Mucosa of stomach (tissue), 1 donor: ENCODE measurements around the gene NOX4.
"Not testable (repeated sequence)": the region's sequence is repeated elsewhere in the genome, so short reads cannot be mapped to it uniquely, and the experiment has no call there.

Experiments used
- H3K27me3 ChIP-seq: one replicate; pipeline ENCODE4 v1.7.0; 2013; ENCODE audit warnings: mild to moderate bottlenecking, low read length; ENCODE audit not compliant: control insufficient read depth, insufficient read depth
- H3K36me3 ChIP-seq: one replicate; pipeline ENCODE4 v1.7.0; 2013; ENCODE audit warnings: low read length; ENCODE audit not compliant: control insufficient read depth, insufficient read depth
- H3K4me1 ChIP-seq: one replicate; pipeline ENCODE4 v1.7.0; 2013; ENCODE audit warnings: mild to moderate bottlenecking, low read length; ENCODE audit not compliant: control insufficient read depth, insufficient read depth
- H3K4me3 ChIP-seq: one replicate; pipeline ENCODE4 v1.7.0; 2013; ENCODE audit warnings: low read length
- H3K9ac ChIP-seq: one replicate; pipeline ENCODE4 v1.7.0; 2013; ENCODE audit warnings: mild to moderate bottlenecking, low read length, moderate library complexity
- H3K9me3 ChIP-seq: one replicate; pipeline ENCODE4 v1.7.0; 2013; ENCODE audit warnings: mild to moderate bottlenecking, low read length, moderate library complexity; ENCODE audit not compliant: control insufficient read depth
- donor health status: Pancreatic carcinoma.

Gene NOX4

GRCh38 chr11:89416961-89417360 is 74.2 kb downstream of the NOX4 start:
- no peak overlapping the region for H3K4me3 ChIP-seq
- no peaks in the 10 kb centered on the region for H3K36me3 ChIP-seq
- H3K4me1 ChIP-seq, result no peaks in the 10 kb centered on the region
- no peak overlapping the region for H3K9ac ChIP-seq
- H3K9me3 ChIP-seq, result no peaks in the 10 kb centered on the region
- H3K27me3 ChIP-seq, result no peaks in the 10 kb centered on the region

DNA sequence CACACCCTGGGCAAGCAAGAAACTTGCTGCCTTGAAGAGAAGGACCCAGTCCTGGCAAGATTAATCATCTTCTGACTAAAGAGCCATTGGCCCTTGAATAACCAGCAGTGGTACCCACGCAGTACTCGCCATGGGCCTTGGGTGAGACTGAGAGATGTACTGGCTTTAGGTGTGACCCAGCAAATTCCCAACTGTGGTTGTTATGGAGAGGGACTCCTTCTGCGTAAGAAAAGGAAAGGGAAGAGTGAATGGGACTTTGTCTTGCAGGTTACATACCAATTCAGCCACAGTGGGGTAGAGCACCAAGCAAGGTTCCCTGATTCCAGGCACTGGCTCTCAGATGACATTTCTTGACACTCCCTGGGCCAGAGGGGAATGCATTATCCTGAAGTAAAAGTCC is 80.1 kb downstream of the NOX4 start:
- not testable (repeated sequence) for H3K9ac ChIP-seq, H3K27me3 ChIP-seq, H3K36me3 ChIP-seq, H3K4me3 ChIP-seq, H3K9me3 ChIP-seq, H3K4me1 ChIP-seq

DNA sequence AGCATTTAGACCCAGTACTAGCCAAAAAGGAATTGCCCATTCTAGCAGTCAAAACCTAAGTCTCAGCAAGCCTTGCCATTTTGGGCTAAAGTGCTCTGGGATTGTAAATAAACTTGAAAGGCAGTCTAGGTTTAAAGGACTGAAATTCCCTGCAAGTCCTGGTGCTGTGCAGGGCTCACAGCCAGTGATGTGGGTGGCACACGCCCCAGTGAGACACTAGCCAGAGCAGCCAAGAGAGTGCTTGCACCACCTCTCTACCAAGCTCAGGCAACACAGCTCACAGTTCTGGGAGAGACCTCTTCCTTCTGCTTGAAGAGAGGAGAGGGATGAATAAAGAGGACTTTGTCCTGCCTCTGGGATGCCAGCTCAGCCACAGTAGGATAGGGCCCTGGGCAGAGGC is 80.5 kb downstream of the NOX4 start:
- H3K4me3 ChIP-seq, H3K36me3 ChIP-seq, H3K9ac ChIP-seq, H3K27me3 ChIP-seq, H3K9me3 ChIP-seq, H3K4me1 ChIP-seq: not testable (repeated sequence)

DNA sequence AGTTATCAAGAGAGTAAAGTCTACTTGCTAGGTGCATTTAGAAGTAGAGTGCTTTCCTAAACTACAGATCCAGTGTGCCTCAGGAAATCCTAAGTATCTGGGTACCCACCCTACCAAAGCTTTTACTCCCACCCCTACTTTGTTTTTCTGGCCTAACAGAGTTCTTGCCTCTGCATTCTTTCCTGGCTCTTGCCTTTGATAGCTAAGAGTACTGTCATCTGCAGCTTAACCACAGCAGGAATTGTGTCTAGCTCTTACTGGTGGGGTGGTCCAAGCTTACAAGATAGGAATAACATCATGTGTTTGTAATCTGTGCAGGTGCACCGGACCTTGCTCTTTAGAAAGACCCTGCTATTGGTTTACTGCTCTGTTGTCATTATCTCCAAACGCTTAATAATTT is 82.7 kb downstream of the NOX4 start:
- not testable (repeated sequence) for H3K9me3 ChIP-seq, H3K36me3 ChIP-seq, H3K9ac ChIP-seq, H3K4me1 ChIP-seq, H3K27me3 ChIP-seq, H3K4me3 ChIP-seq

DNA sequence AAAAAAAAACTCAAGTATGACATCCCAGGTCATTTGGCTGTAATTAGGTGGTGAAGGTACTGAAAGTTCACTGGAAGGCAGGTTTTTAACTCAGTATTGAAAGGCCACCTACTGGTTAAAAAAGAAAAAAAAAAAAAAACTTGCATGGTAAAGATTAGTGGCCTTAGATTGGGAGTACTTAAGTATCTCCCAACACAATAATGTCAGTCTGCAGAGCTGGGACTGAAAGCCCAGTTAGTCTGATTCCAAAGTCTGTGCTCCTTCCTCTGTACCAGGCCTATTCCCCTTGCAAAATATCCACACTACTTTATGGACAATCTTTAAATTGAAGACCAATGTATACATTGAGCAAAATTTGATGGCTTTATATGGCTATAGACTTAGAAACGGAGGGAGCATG is 85.5 kb downstream of the NOX4 start:
- no peak overlapping the region for H3K4me3 ChIP-seq
- no peaks in the 10 kb centered on the region for H3K4me1 ChIP-seq
- H3K9me3 ChIP-seq, result no peaks in the 10 kb centered on the region
- H3K36me3 ChIP-seq, result no peaks in the 10 kb centered on the region
- H3K27me3 ChIP-seq, result no peaks in the 10 kb centered on the region
- H3K9ac ChIP-seq, result no peak overlapping the region

GRCh38 chr11:89391654-89392053 is 99.5 kb downstream of the NOX4 start:
- H3K36me3 ChIP-seq, H3K4me3 ChIP-seq, H3K9me3 ChIP-seq, H3K4me1 ChIP-seq, H3K27me3 ChIP-seq, H3K9ac ChIP-seq: not testable (repeated sequence)

DNA sequence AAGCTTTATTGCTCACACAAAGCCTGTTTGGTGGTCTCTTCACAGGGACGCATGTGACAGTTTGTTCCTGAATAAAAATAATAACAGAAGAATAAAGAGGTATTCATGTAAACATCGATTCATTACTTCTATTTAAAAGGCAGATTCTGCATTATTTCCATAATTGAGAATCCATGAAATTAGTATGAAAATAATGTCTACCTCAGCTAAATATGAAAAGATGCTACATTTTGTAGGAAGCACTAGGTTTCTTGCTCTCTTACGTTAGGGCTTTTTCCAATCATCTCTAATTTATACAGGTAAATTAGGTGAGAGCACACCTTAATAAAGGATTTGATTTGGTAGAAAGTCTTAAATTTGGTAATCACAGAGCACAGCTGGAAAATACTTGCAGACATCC is 103.7 kb downstream of the NOX4 start:
- H3K4me1 ChIP-seq, H3K9ac ChIP-seq, H3K27me3 ChIP-seq, H3K4me3 ChIP-seq, H3K36me3 ChIP-seq, H3K9me3 ChIP-seq: not testable (repeated sequence)

DNA sequence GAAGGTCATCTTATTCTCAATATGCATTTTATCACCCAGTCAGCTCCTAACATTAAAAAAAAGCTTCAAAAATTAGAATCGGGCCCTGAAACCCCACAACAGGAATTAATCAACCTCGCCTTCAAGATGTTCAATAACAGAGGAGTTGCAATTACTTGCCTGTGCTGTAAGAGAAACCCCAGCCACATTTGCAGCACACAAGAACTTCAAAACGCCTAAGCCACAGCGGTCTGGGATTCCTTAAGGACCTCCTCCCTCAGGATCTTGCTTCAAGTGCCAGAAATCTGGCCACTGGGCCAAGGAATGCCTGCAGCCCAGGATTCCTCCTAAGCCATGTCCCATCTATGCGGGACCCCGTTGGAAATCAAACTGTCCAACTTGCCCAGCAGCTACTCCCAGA is 108.2 kb downstream of the NOX4 start:
- H3K4me3 ChIP-seq, H3K9me3 ChIP-seq, H3K27me3 ChIP-seq, H3K4me1 ChIP-seq, H3K9ac ChIP-seq, H3K36me3 ChIP-seq: not testable (repeated sequence)

DNA sequence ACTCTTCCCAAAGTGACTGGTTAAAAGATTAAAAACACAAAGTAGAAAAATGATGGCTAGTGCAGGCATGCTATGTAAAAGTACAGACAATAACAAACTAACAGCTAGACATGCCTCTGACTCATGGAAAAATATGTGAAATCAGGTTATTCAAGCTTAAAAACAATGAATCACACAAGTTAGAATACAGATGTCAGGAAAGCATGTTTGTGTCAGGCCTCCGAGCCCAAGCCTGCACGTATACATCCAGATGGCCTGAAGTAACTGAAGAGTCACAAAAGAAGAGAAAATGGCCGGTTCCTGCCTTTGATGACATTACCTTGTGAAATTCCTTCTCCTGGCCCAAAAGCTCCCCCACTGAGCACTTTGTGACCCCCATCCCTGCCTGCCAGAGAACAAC is 110.1 kb downstream of the NOX4 start:
- Histone ChIP-seq H3K4me1 (no peaks in the 10 kb centered on the region), H3K27me3 (no peaks in the 10 kb centered on the region)

DNA sequence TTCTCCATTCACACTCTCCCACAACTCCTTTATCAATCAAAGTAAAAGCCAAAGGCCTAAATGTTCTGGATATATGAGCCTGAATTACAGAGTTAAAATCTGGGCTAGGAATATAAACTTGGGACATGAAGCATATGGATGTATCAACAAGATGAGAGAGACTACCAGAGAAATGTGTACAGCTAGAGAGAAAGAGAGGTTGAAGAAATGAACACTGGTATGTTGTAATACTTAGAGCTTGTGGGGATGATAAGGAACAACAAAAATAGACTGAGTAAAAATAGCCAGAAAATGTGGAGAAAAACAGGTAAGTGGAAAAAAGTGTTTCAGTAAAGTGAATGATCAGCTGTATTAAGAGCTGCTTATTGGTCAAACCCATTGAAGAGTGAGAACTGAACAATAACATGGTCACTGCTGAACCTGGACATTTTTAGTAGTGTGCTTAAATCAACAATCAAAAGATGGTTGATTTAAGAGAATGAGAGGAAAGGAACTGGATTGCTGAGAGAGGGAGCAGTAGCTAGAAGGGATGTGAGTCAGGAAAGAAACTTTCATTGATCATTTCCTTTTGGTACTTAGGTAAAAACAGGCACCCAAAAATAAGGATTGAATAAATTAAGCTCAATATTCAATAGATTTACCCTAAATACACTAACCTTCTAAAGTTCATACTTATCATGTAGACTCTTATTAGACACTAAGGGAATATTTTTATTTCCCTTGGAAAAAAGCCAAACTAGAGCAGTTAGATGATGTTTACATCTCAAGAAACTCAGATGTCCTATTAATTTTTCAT is 111.0 kb downstream of the NOX4 start:
- not testable (repeated sequence) for H3K9me3 ChIP-seq, H3K4me1 ChIP-seq, H3K36me3 ChIP-seq, H3K27me3 ChIP-seq, H3K4me3 ChIP-seq, H3K9ac ChIP-seq

More for the DNA sequence above, 110.1 kb downstream of the NOX4 start:
- no peak overlapping the region for H3K9ac ChIP-seq
- no peaks in the 10 kb centered on the region for H3K36me3 ChIP-seq
- no peak overlapping the region for H3K4me3 ChIP-seq
- no peaks in the 10 kb centered on the region for H3K9me3 ChIP-seq

GRCh38 chr11:89378986-89379385 is 112.2 kb downstream of the NOX4 start:
- H3K36me3 ChIP-seq, H3K4me3 ChIP-seq, H3K27me3 ChIP-seq, H3K9ac ChIP-seq, H3K9me3 ChIP-seq, H3K4me1 ChIP-seq: not testable (repeated sequence)

DNA sequence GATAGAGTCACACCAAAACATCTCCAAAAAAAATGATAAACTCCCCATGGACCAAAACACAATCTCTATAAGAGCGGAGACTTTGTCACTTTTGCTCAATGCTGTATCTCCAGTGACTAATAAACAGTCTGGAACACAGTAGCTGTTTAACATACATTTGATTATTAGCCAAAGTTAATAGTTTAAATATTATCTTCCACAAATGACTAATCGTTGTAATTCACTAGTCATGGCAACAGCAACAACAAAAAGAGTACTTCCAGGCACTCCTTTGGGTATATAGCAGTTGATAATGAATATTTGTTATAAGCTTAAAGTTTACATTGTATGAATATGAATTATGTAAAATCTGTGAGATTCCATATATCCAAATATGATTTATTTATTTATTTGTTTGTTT is 121.8 kb downstream of the NOX4 start:
- not testable (repeated sequence) for H3K9me3 ChIP-seq, H3K4me3 ChIP-seq, H3K27me3 ChIP-seq, H3K9ac ChIP-seq, H3K4me1 ChIP-seq, H3K36me3 ChIP-seq

GRCh38 chr11:89364856-89365255 is 126.3 kb downstream of the NOX4 start:
- H3K9me3 ChIP-seq, H3K4me3 ChIP-seq, H3K27me3 ChIP-seq, H3K9ac ChIP-seq, H3K36me3 ChIP-seq, H3K4me1 ChIP-seq: not testable (repeated sequence)
